ENCODE data around the gene ATP6V1C2. TPM values are rescaled to one million over a fixed set of nuclear protein-coding genes. Genes with fewer than 3 reads are reported as not detected.
A peak's percentile ranks its signal among the peaks of the same experiment; 100 is the strongest.

ATP6V1C2 gene
- total RNA-seq, 3 donors from 2014 or later (not counting 1 experiment from before 2014, with no cell fraction given): 0.92 TPM; not detected in 2

- Mint-ChIP-seq H3K4me1 (peaks cover 8 to 17% of the 10 kb centered on the region in 2 donors), H3K4me3 (no peak overlapping the region), H3K27me3 (ENCODE audit: low read depth in 2 of 2) (no peaks in the 10 kb centered on the region), H3K36me3 (peaks cover 16% of the 10 kb centered on the region), H3K27ac (peak overlapping the region in 1 of 2 donors; percentile 25), H3K9me3 (no peaks in the 10 kb centered on the region)
- Histone ChIP-seq H3K36me3 (ENCODE audit: control insufficient read depth, insufficient read depth, low read length) (peaks cover 83% of the 10 kb centered on the region), H3K27me3 (ENCODE audit: control insufficient read depth, insufficient read depth, low read length) (no peaks in the 10 kb centered on the region), H3K27ac (ENCODE audit: low read length) (no peak overlapping the region), H3K4me1 (ENCODE audit: control insufficient read depth, insufficient read depth, low read length) (no peaks in the 10 kb centered on the region), H3K9me3 (ENCODE audit: control insufficient read depth, insufficient read depth, low read length) (no peaks in the 10 kb centered on the region), H3K4me3 (ENCODE audit: low read length) (no peak overlapping the region)
- WGBS (ENCODE audit: insufficient coverage): 98% methylated on average over 6 of the region's 12 CpGs
- DNase-seq (no peak), ATAC-seq (no peak)
- intact Hi-C loops (cut with micrococcal nuclease): no loop called here
- TF ChIP-seq, protein P1, sequence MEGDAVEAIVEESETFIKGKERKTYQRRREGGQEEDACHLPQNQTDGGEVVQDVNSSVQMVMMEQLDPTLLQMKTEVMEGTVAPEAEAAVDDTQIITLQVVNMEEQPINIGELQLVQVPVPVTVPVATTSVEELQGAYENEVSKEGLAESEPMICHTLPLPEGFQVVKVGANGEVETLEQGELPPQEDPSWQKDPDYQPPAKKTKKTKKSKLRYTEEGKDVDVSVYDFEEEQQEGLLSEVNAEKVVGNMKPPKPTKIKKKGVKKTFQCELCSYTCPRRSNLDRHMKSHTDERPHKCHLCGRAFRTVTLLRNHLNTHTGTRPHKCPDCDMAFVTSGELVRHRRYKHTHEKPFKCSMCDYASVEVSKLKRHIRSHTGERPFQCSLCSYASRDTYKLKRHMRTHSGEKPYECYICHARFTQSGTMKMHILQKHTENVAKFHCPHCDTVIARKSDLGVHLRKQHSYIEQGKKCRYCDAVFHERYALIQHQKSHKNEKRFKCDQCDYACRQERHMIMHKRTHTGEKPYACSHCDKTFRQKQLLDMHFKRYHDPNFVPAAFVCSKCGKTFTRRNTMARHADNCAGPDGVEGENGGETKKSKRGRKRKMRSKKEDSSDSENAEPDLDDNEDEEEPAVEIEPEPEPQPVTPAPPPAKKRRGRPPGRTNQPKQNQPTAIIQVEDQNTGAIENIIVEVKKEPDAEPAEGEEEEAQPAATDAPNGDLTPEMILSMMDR (IDR thresholded peaks at IDR 0.05): no peak
These were observed 65.0 kb downstream of the ATP6V1C2 start for GRCh38 chr2:10786240-10786982.

- no peaks in the 10 kb centered on the region for H3K27me3 ChIP-seq (ENCODE audit: control insufficient read depth, insufficient read depth, low read length)
- 94% methylated on average over 20 of the region's 20 CpGs for WGBS (ENCODE audit: insufficient coverage)
- H3K27ac Mint-ChIP-seq: peak overlapping the region in 1 of 2 donors; percentile 5
These were observed 65.9 kb downstream of the ATP6V1C2 start for GRCh38 chr2:10787176-10787968.

DNA sequence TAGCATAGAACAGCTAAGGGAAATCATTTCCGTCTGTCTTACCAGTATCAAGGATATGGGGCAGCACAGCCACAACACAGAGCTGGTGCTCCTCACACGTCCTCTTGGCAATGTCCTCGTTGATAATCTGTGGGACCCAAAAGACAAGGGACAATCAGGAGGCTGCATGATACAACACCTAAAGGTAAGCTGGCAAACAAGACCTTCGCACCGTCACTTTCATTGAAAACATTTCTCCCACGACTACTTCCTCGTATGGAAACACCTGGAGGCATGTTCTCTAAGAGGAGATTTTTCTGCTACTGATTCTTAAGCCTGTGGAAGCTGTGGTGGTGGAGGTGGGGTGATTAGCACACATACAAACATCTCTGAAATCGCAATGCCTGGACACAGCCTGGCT, 67.4 kb downstream of the ATP6V1C2 start:
- no peaks in the 10 kb centered on the region for H3K4me1 ChIP-seq (ENCODE audit: control insufficient read depth, insufficient read depth, low read length)
- intact Hi-C loops (cut with micrococcal nuclease): no loop called here
- H3K27ac Mint-ChIP-seq: peak overlapping the region in 1 of 2 donors; percentile 45
- ATAC-seq: no peak
- H3K36me3 ChIP-seq (ENCODE audit: control insufficient read depth, insufficient read depth, low read length): peaks cover 86% of the 10 kb centered on the region
- H3K4me3 Mint-ChIP-seq: no peak overlapping the region
- H3K27ac ChIP-seq (ENCODE audit: low read length): no peak overlapping the region
- H3K9me3 ChIP-seq (ENCODE audit: control insufficient read depth, insufficient read depth, low read length): no peaks in the 10 kb centered on the region
- 95% methylated on average over 7 of the region's 8 CpGs for WGBS (ENCODE audit: insufficient coverage)
- H3K4me3 ChIP-seq (ENCODE audit: low read length): no peak overlapping the region
- peaks cover 8 to 21% of the 10 kb centered on the region in 2 donors for H3K4me1 Mint-ChIP-seq
- TF ChIP-seq, protein P1 (IDR thresholded peaks at IDR 0.05): no peak
- no peaks in the 10 kb centered on the region for H3K27me3 Mint-ChIP-seq (ENCODE audit: low read depth in 2 of 2)
- no peaks in the 10 kb centered on the region for H3K9me3 Mint-ChIP-seq
- no peaks in the 10 kb centered on the region for H3K27me3 ChIP-seq (ENCODE audit: control insufficient read depth, insufficient read depth, low read length)
- DNase-seq: no peak
- H3K36me3 Mint-ChIP-seq: peaks cover 23% of the 10 kb centered on the region

More at GRCh38 chr2:10787176-10787968, 65.9 kb downstream of the ATP6V1C2 start:
- TF ChIP-seq, protein P1 (IDR thresholded peaks at IDR 0.05): no peak
- Mint-ChIP-seq H3K9me3 (no peaks in the 10 kb centered on the region), H3K4me3 (no peak overlapping the region), H3K27me3 (ENCODE audit: low read depth in 2 of 2) (no peaks in the 10 kb centered on the region), H3K4me1 (peaks cover 8 to 24% of the 10 kb centered on the region in 2 donors), H3K36me3 (peaks cover 23% of the 10 kb centered on the region)
- H3K4me1 ChIP-seq (ENCODE audit: control insufficient read depth, insufficient read depth, low read length): no peaks in the 10 kb centered on the region
- ATAC-seq: no peak
- DNase-seq: peak in 1 of 2 donors; percentile 50
- no peaks in the 10 kb centered on the region for H3K9me3 ChIP-seq (ENCODE audit: control insufficient read depth, insufficient read depth, low read length)
- no peak overlapping the region for H3K4me3 ChIP-seq (ENCODE audit: low read length)
- intact Hi-C loops (cut with micrococcal nuclease): no loop called here
- H3K36me3 ChIP-seq (ENCODE audit: control insufficient read depth, insufficient read depth, low read length): peaks cover 82% of the 10 kb centered on the region
- H3K27ac ChIP-seq (ENCODE audit: low read length): no peak overlapping the region

Measured in natural killer cell (primary cell).